SU-DHL-6 (cell line): Measurements from ENCODE around the gene DPP10.

Experiments
- H2AFZ ChIP-seq: fragments of 200-600 bp; sonication (generic); 2 replicates; pipeline ENCODE4 v1.6.1; 2014; ENCODE audit warnings: low read depth, mild to moderate bottlenecking, moderate library complexity, mixed read lengths, antibody characterized with exemption, low read length; ENCODE audit not compliant: severe bottlenecking
- H3F3A ChIP-seq: fragments of 200-600 bp; shearing (Covaris generic); 2 replicates; pipeline ENCODE4 v1.6.0; 2016; ENCODE audit warnings: antibody characterized with exemption, mild to moderate bottlenecking; ENCODE audit not compliant: insufficient read depth
- H3K27ac ChIP-seq: fragments of 200-600 bp; sonication (generic); 2 replicates; pipeline ENCODE4 v1.5.1; 2016; ENCODE audit warnings: low read depth, mild to moderate bottlenecking, low read length, moderate library complexity, mixed read lengths
- H3K27me3 ChIP-seq: fragments of 200-600 bp; sonication (generic), shearing (Covaris generic); 2 replicates; pipeline ENCODE4 v1.6.0; 2014; ENCODE audit warnings: mild to moderate bottlenecking, low read length
- H3K36me3 ChIP-seq: fragments of 200-600 bp; sonication (generic); 2 replicates; pipeline ENCODE4 v1.6.1; 2014; ENCODE audit warnings: mild to moderate bottlenecking, low read length, mixed read lengths
- H3K4me2 ChIP-seq: fragments of 300-600, 200-600 bp; shearing (Covaris generic), sonication (generic); 2 replicates; pipeline ENCODE4 v1.6.0; 2014; ENCODE audit warnings: low read length, low read depth, mild to moderate bottlenecking; ENCODE audit not compliant: poor library complexity, severe bottlenecking
- H3K4me3 ChIP-seq: fragments of 200-600 bp; sonication (generic); 2 replicates; pipeline ENCODE4 v1.5.1; 2014; ENCODE audit warnings: antibody characterized with exemption, low read length, mild to moderate bottlenecking, mixed read lengths; ENCODE audit not compliant: insufficient read depth, poor library complexity, severe bottlenecking
- H3K79me2 ChIP-seq: fragments of 200-600 bp; sonication (generic); 2 replicates; pipeline ENCODE4 v1.6.1; 2014; ENCODE audit warnings: mild to moderate bottlenecking, low read length, moderate library complexity; ENCODE audit not compliant: insufficient read depth
- H3K9ac ChIP-seq: fragments of 200-600 bp; sonication (generic); 2 replicates; pipeline ENCODE4 v1.7.0; 2014; ENCODE audit warnings: mild to moderate bottlenecking, low read length
- H3K9me2 ChIP-seq: fragments of 200-600 bp; sonication (generic); replicated peaks from 2 replicates; pipeline ENCODE4 v1.6.1; 2014; ENCODE audit warnings: low read length; ENCODE audit not compliant: insufficient read depth
- H3K9me3 ChIP-seq: fragments of 200-600 bp; sonication (generic); 2 replicates; pipeline ENCODE4 v1.6.1; 2014; ENCODE audit warnings: low read length, mixed read lengths; ENCODE audit not compliant: insufficient read depth
- H4K20me1 ChIP-seq: fragments of 200-600 bp; sonication (generic); 2 replicates; pipeline ENCODE4 v1.6.1; 2014; ENCODE audit warnings: low read depth, mild to moderate bottlenecking, antibody characterized with exemption, low read length, moderate library complexity, mixed read lengths
- EZH2phosphoT487 ChIP-seq: fragments of 200-600 bp; sonication (generic), shearing (Covaris generic); conservative IDR thresholded peaks from 2 replicates; pipeline ENCODE4 v1.6.1; 2018; ENCODE audit warnings: mild to moderate bottlenecking, antibody characterized with exemption, low read length, moderate library complexity, mixed read lengths
- TF ChIP-seq, protein P1 (sequence below): fragments of 200-600 bp; sonication (generic); IDR thresholded peaks from one replicate; pipeline ENCODE4 v1.5.1; 2017; ENCODE audit warnings: antibody characterized with exemption, mild to moderate bottlenecking, low read length, moderate library complexity; ENCODE audit not compliant: insufficient read depth, poor library complexity, severe bottlenecking

Gene DPP10

DNA sequence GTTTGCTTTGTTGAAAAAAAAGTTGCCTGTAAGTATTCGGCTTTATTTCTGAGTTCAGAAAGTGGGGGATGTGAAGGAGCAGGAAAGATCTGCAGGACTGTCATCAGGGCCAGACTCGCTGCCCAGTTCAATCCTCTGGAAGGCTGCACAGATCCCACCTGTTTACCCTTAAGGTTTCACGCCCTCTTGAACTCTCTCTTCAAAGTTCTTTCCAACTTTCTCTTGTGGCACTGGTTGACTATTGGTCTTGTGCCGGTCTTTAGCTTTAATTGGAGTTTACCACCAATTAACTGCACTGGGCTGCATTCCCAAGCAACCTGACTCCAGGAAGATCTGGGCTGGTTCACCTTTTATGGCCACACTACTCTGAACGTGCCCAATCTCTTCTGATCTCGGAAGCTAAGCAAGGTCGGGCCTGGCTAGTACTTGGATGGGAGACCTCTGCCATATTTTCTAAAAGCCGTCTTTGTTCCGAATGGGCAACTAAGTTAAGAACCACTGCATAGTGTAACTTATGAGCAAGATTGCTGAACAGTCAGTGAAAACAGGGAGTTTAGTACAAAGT is 495.0 kb downstream of the DPP10 start:
- Histone ChIP-seq H3K27ac (no peak overlapping the region), H3F3A (no peaks in the 10 kb centered on the region), H3K79me2 (no peaks in the 10 kb centered on the region), H2AFZ (no peak overlapping the region), H4K20me1 (no peaks in the 10 kb centered on the region), H3K9ac (no peak overlapping the region), H3K9me2 (no peaks in the 10 kb centered on the region), H3K4me2 (no peak overlapping the region), H3K27me3 (no peaks in the 10 kb centered on the region; the same call in 1 of the 2 replicates), H3K9me3 (no peaks in the 10 kb centered on the region), H3K4me3 (no peak overlapping the region), H3K36me3 (no peaks in the 10 kb centered on the region)
- no peak for TF ChIP-seq EZH2phosphoT487
- TF ChIP-seq, protein P1, sequence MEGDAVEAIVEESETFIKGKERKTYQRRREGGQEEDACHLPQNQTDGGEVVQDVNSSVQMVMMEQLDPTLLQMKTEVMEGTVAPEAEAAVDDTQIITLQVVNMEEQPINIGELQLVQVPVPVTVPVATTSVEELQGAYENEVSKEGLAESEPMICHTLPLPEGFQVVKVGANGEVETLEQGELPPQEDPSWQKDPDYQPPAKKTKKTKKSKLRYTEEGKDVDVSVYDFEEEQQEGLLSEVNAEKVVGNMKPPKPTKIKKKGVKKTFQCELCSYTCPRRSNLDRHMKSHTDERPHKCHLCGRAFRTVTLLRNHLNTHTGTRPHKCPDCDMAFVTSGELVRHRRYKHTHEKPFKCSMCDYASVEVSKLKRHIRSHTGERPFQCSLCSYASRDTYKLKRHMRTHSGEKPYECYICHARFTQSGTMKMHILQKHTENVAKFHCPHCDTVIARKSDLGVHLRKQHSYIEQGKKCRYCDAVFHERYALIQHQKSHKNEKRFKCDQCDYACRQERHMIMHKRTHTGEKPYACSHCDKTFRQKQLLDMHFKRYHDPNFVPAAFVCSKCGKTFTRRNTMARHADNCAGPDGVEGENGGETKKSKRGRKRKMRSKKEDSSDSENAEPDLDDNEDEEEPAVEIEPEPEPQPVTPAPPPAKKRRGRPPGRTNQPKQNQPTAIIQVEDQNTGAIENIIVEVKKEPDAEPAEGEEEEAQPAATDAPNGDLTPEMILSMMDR = no peak

DNA sequence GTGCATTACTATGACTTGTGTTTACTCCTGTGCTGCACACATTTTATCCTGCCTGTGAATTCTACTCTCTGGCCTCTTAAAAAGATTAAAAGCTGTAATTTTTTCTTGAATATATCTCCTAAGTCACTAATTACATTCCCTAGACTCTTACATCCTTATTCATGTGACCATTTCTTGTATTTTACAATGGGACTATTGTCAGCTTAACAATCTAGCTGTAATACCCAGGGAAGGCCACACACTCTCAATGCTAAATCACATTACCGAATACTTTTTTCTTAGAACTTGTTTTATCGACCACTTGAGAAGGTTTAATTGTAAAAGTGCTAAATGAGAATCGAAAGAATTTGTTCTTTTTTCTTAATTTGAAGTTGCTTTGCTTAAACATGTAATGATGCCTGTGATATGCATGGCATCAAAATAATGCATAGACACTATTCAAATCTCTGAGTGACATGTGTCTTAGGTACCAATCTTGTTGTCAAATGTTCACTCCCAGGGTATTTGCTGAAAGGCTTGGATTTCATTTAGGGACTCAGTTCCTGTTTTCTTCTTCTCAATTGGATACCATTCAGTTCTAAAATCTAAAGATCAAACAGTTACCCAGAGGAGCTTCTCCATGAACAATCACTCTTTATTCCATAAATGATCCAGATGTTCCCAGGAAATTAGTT is 498.5 kb downstream of the DPP10 start:
- Histone ChIP-seq H3K9me2 (no peaks in the 10 kb centered on the region), H3F3A (no peaks in the 10 kb centered on the region), H3K36me3 (no peaks in the 10 kb centered on the region), H3K27ac (no peak overlapping the region), H3K9ac (no peak overlapping the region), H3K79me2 (no peaks in the 10 kb centered on the region), H2AFZ (no peak overlapping the region), H3K4me2 (no peak overlapping the region), H3K27me3 (no peaks in the 10 kb centered on the region), H3K9me3 (no peaks in the 10 kb centered on the region), H3K4me3 (no peak overlapping the region), H4K20me1 (no peaks in the 10 kb centered on the region)
- TF ChIP-seq, protein P1 = no peak
- TF ChIP-seq EZH2phosphoT487 = no peak

DNA sequence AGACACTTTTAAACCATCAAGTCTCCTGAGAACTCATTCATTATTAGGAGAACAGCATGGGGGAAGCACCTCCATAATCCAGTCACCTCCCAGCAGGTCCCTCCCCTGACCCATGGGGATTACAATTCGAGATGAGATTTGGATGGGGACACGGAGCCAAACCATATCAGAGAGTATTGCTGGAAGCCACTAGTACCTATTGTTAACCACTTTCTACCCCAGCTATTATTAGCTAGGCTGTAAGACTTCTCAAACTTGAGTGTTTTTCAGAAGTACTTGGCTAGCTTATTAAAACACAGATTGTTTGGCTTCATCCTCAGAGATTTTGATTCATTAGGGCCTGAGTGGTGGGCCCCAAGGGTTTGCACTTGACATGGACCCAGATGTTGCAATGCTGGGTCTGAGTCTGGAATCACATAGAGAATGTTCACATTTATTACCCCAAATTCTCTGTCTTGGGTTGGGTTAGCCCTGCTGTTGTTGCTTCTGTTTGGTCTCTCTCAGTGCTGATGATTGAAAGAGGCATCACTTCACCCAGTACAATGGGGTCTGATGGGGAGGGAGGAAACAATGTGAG is 506.9 kb downstream of the DPP10 start:
- Histone ChIP-seq H3K79me2 (no peaks in the 10 kb centered on the region), H3K9me3 (no peaks in the 10 kb centered on the region), H3K9ac (no peak overlapping the region), H3K4me3 (no peak overlapping the region), H4K20me1 (no peaks in the 10 kb centered on the region), H3K27ac (no peak overlapping the region), H3K4me2 (no peak overlapping the region), H3K9me2 (no peaks in the 10 kb centered on the region), H2AFZ (no peak overlapping the region), H3F3A (no peaks in the 10 kb centered on the region), H3K27me3 (no peaks in the 10 kb centered on the region), H3K36me3 (no peaks in the 10 kb centered on the region; the same call in 1 of the 2 replicates)
- no peak for TF ChIP-seq EZH2phosphoT487
- TF ChIP-seq, protein P1 = no peak
